Erythroblast (primary cell): ENCODE data around the gene SEPTIN8.

Experiments
- DNase-seq, 2 experiments: peaks; one replicate each; lab custom pipeline; 2025; lab: John Stamatoyannopoulos, UW
- GATA1 ChIP-seq: IDR thresholded peaks from 2 replicates; pipeline ENCODE4 v1.6.1; 2011; ENCODE audit warnings: low read depth, mild to moderate bottlenecking, control low read depth, low read length, moderate library complexity
- POLR2A ChIP-seq: IDR thresholded peaks from 2 replicates; pipeline ENCODE4 v1.6.1; 2011; ENCODE audit warnings: mild to moderate bottlenecking, low read length

SEPTIN8 gene

DNA sequence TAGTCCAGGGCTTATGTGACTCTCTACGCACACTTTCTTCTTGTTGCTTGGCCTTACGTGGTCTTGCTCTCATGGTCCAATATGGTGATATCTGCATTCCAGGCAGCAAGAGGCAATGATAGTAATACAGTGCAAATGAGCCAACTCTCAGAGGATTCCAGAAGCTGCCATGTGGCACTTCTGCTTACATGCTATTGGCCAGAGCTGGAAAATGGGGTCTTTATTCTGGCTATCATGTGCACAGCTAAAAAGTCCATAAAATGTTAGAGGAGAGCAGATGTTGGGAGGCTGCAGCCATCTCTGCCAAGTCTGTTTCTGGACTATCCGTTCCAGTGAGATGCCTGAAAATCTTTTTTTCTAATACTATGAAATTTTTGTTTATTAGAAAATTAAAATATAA, 2.9 kb upstream of the SEPTIN8 start:
- no peak for TF ChIP-seq GATA1
- DNase-seq: no peak

DNA sequence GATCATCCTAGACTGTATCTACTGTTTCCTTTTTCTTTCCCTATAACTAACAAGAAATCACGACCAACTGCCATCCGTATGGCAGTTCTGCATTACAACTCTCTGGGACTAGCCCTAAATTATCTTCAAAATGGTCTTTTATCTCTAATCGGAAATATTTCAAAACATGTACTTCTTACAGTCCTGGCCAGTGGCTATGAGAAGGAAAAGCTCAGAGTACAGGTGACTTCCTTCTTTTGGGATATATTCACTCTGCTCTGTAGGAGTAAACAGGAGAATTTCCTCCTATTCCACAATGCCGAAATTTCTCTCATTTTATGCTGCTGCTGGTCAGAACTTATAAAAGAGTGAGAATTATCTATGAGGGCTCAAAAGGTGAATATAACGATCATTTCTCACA, 1.8 kb upstream of the SEPTIN8 start:
- no peak for DNase-seq
- TF ChIP-seq POLR2A (no peak), GATA1 (no peak)

DNA sequence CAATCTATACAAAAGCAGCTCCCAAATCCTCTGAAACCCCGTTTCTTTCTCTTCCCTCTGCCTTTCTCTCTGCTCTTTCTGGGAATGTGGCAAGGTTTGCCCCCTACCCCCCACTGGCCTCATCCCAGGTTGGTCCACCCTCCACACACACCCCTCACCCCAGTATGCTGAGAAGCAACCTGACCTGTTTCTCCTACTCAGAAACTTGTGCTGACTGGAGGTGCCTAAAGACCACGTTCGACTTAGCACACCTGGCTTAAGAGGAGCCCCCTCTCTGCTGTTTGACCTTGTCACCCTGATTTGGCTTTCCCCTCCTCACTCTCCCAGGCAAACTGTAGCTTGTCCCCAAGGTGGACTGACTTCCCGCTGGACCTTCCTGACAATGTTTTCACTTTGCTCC, 1.1 kb upstream of the SEPTIN8 start:
- no peak for TF ChIP-seq GATA1
- no peak for TF ChIP-seq POLR2A
- DNase-seq: no peak

DNA sequence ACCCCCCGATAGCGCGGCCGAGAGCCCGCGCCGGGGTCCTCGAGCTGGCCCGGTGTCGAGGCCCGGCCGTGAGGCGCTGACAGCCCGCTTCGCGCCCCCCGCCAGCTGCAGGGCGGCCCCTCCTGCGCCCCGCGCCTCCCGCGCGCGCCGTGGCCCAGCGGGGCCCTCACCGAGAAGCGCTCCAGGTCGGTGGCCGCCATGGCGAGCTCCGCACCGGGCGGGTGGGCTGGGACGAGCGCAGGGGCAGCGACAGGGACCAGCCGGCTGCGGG, 166 bp downstream of the SEPTIN8 start:
- TF ChIP-seq GATA1 (no peak), POLR2A (no peak)
- no peak for DNase-seq

DNA sequence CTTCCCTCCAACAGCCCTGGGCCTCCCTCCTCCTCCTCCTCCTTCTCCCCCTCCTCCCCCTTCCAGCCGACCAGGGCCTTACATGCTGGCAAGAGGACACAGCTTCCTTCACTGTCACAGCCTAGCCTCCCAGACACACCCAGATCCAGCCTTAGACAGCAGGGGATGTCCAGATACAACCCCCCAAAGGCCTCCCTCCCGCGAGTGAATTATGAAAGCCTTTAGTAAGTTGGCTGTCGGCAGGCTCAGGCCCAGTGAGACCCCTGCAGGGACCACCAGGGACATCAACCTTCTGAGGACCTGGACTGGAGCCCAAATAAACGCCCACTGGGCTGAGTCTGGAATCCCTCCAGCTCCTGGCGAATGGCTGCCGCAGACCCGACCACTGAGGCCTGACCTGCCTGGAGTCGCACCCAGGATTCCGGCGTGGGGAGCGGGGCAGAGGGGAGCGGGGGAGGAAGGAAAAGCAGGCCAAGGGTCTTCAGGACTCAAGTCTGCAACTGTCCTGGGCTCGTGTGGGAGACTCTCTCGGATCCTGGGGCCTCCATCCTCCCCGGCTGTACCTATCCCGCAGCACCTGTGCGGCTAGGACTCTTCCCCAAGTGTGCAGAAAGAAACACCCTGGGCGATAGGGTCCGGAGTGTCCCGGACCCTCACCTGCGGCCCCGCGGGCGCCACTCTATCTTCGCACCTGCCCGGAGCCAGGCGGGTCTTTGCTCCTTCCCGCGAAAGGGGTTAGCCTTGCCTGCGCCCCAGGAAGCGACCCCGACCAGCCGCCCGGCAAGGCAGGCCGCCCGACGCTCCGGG, 705 bp downstream of the SEPTIN8 start:
- DNase-seq: peak; percentile 66 to 75

DNA sequence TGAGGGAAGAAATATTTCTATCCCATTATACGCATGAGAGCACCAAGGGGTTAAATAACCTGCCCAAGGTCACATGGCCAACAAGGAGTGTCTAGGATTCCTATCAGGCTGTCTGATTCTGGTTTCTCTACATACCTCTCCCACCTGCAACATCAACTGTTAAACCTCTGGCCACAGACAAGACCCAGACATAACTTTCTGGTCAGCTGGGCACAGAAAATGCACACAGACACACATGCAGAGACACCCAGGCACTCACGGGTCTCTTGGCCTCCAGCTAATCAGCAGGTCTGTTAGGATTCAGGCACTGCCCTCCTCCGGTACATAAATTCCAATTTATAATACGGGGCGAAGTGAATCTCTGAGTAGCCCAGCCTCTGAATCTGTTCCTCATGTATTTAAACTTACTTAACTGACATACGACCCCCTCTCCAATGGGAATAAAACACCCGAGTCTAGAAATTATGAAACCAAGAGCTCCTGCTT, 1.5 kb downstream of the SEPTIN8 start:
- TF ChIP-seq GATA1: no peak
- TF ChIP-seq POLR2A: no peak
- DNase-seq: peak; percentile 26 to 33

More for the DNA sequence above, 705 bp downstream of the SEPTIN8 start:
- TF ChIP-seq POLR2A (no peak), GATA1 (no peak)

DNA sequence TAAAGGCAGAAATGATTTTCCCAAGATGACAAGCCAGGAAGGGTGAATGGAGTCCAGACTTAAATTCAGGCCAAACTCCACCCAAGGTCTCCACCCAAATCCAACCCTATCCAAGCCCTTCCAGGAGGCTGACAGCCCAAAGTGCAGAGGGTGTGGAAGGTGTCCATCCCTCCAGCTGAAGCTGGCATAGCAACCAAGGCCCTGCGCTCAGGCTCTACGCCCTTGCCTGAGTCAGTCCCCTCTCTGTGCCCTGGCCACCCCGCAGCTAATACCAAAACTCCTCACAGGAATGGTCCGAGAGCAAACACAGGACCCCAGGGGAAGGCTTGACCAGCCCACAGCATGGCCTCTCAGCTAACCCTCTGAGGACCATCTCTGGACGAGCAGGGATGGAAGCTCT, 2.1 kb downstream of the SEPTIN8 start:
- TF ChIP-seq POLR2A: no peak
- no peak for TF ChIP-seq GATA1
- no peak for DNase-seq

DNA sequence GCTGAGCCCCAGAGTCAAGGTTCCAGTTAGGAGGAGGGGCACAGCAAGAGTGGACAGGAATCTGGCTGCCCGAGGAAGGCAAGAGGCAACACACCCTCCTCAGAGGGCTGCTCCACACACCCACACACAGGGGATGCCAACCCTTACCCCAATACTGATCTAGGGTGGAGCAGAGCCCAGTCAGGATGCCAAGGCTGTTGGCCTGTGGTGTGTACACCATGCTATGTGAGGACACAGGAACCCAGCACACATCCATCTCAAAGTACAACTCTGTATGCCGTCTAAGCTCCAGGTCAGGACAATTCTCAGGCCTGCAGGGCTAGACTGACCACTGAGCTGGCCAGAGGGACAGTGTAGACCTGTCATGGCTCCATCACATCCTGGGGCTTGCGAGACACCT, 2.6 kb downstream of the SEPTIN8 start:
- TF ChIP-seq POLR2A (no peak), GATA1 (no peak)
- DNase-seq: no peak

DNA sequence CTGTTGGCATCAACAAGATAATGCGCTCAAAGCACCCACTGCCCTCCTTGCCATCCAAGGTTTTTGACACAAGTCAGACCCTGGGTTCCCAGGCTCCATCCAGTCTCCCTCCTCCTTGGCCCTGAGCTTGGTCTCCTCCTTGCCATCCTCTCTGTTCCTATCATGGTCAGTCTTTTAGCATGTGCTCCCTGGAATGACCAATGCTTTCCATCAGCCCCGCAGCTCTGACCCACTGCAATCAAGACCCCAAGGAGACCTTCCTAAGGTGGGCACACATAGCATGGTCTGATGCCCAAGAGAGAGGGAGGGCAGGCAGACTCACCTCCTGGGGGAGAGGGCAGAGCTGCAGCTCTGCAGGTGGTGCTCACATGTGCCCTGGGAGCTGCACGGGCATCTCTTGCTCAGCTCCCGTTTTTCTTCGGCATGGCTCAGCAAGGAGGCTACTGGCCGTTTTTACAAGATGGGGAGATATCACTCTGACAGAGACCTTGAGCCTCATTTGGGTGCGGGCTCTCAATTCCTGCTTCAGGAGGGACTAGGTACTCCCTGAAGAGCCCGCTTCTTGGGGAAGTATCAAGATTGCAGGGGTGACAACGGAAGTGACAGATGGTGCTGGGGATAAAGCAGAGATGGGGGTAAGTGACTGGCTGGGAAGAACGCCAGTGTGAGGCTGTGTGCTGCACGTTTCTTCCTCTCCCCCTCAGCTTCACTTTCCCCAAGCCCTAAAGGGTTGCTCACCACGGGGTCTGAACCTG, 3.3 kb downstream of the SEPTIN8 start:
- DNase-seq: peak; percentile 34 to 69
- TF ChIP-seq GATA1: no peak
- TF ChIP-seq POLR2A: no peak

DNA sequence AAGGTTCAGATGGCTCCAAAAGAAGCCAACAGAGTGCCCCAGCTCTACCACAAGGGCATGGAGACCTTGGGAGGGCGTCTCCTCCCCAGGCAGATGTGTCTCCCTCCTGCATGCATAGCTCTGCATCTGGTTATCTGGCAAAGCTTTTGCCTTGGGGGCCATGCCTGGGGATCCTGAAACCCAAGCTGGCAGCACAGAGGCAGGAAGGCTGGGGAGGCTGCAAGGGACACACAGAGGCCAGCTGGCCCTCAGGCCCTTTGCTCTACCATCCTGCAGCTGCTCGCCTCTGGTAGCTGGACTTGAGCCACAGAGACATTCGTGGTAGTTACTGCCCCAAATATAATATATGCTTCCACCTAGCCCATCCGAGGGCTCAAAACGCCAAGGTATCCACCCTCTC, 3.9 kb downstream of the SEPTIN8 start:
- peak; percentile 24 to 62 for DNase-seq
- TF ChIP-seq POLR2A: no peak
- no peak for TF ChIP-seq GATA1

DNA sequence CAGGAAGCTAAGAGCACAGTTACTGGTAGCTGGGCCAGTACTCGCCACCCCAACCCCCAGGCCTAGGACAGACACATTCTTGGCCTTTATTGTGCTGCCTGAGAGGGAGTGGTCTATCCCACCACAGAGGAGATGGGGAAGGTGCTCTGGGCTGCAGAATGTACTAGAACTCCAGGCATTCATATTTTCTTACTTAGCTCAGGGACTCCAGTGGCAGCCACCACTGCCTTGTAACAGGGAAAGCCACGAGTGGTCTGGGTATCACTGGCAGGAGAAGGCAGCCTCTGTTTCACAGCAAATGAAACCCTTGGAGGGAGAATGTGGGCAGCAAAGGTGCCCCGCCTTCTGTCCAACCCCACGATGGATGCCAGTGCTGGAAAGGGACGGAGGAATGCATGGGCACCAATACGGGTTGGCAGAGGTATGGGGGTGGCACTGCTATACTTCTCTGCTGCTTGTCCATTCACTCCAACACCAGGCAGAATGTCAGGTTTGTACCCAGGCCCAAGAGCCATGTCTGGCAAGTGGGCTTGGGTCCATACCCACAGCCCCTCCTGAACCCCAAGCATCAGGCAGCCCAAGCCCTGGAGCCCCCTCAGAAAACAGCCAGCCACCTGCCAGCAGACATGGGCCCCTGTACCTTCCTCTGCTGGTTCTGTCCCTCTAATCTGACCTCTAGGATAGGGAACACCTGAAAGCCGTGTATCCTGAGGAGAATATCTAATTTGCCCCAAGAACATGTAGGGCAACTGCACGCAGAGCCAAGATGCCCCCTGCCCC, 4.6 kb downstream of the SEPTIN8 start:
- DNase-seq: no peak
- no peak for TF ChIP-seq POLR2A
- no peak for TF ChIP-seq GATA1

DNA sequence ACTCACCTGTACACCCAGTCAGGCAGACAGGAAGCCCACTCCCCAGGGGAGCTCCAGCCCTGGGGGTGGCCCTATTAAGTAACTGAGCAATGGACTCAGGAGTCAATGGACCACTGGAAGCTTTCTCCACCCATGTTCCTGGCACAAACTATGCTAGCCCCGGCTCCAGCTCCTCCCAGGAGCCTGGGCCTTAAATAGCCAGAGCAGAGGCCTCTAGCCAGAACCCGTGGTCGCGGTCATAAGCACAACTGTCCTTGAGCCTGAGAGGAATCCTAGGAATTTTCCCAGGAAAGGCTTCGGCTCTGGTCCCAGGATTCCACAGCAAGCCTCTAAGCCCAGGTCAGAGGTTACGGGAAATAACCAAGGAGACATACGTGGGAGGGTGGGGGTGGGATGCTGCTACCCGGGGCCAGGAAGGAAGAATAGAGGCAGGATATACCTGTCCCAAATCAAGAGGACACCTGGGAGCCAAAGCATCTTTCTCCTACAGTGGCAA, 5.5 kb downstream of the SEPTIN8 start:
- TF ChIP-seq GATA1 (no peak), POLR2A (no peak)
- DNase-seq: no peak

DNA sequence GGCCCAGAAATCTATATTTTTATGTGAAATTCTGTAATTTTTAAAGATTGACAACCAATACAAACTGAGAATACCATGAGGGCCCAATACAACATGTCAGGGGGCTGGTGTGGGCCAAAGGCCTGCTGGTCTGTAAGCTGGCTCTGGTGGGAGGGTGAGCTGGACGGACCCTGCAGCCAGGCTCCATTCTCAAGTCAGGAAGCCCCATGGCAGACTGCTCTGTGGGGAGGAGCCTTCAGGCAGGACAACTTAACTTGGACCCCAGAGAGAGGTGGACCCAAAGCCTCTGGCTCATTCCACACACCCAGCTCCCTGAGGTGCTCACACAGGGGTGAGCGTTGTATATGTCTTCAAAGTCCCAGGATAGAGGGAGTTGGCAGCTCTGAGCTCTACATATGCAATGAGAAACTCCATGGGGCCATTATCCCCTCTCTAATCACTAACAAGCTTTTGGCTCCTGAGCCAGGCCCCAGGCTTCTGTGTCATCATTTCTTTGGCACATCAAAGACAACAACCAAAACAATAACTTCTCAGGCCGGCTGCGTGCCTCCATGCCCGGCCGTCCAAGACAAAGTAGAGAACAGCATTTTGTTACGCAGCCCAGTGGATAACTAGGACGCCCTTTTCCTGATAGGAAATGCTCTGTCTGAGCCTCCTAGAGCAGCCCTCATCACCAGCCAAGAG, 6.4 kb downstream of the SEPTIN8 start:
- DNase-seq: no peak
- TF ChIP-seq POLR2A (no peak), GATA1 (no peak)
